ENCODE data around the gene MORF4L2.

DNA sequence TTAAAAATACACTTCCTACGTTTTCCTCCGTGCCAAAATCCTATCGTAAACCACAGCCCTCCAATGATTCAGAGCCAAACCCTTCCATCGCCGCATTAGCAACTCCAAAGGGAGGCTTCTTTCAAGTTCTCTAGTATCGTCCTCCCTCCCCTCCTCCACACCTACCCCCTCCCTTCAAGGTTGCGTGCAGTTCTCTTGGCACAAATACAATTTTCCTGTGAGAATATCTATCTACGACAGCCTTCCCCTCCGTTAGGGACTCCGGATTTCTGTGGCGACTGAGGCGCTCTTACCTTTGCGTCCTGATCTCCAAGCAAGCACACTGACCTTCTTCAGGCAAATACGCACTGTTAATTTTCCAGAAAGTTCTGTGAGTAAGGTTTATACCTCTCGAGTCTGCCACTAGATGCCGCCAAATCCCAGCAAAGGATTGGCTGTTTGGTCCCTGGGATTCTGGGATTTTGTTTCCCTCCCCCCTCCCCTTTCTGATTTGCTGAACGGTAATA, 1.2 kb upstream of the MORF4L2 start:
- TF ChIP-seq, protein P1, sequence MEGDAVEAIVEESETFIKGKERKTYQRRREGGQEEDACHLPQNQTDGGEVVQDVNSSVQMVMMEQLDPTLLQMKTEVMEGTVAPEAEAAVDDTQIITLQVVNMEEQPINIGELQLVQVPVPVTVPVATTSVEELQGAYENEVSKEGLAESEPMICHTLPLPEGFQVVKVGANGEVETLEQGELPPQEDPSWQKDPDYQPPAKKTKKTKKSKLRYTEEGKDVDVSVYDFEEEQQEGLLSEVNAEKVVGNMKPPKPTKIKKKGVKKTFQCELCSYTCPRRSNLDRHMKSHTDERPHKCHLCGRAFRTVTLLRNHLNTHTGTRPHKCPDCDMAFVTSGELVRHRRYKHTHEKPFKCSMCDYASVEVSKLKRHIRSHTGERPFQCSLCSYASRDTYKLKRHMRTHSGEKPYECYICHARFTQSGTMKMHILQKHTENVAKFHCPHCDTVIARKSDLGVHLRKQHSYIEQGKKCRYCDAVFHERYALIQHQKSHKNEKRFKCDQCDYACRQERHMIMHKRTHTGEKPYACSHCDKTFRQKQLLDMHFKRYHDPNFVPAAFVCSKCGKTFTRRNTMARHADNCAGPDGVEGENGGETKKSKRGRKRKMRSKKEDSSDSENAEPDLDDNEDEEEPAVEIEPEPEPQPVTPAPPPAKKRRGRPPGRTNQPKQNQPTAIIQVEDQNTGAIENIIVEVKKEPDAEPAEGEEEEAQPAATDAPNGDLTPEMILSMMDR (IDR thresholded peaks at IDR 0.05) = peak; percentile 53
- no peak for TF ChIP-seq EZH2 (IDR thresholded peaks at IDR 0.05; ENCODE audit: borderline replicate concordance, insufficient read depth, low read depth, low read length, poor library complexity, severe bottlenecking)
